ENCODE results near the gene NFATC1. TPM values are rescaled to one million over a fixed set of nuclear protein-coding genes. Genes with fewer than 3 reads are reported as not detected.

NFATC1 gene
- total RNA-seq, 1 donor from 2014 or later = 40.2 TPM

GRCh38 chr18:79516441-79516931 lies 120.8 kb downstream of the NFATC1 start:
- intact Hi-C loops (cut with micrococcal nuclease) = loop anchor here (1.0 kb wide), 1 partner anchor 8 kb away; no protein-coding TSS in a partner anchor

DNA sequence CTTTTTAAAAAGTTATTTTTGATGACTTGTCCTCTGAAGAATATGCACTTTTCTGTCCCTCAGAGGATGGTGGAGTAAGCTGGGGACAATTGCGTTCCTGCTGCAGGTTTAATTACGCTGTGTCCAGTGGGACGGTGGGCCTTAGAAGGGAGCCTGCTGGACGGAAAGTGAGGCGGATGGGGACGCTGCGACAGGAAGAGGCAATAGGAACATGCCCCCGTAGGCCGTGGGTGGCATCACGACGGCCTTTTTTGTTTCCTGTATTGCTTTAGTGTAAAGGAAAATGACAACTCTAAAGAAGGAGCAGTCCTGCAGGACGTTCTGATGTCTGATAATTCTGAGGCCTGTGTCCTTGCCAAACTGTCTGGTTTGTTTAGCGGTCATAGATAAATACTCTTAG lies 121.6 kb downstream of the NFATC1 start:
- intact Hi-C loops (cut with micrococcal nuclease) = loop anchor here (1.0 kb wide), 1 partner anchor 10 kb away; no protein-coding TSS in a partner anchor

DNA sequence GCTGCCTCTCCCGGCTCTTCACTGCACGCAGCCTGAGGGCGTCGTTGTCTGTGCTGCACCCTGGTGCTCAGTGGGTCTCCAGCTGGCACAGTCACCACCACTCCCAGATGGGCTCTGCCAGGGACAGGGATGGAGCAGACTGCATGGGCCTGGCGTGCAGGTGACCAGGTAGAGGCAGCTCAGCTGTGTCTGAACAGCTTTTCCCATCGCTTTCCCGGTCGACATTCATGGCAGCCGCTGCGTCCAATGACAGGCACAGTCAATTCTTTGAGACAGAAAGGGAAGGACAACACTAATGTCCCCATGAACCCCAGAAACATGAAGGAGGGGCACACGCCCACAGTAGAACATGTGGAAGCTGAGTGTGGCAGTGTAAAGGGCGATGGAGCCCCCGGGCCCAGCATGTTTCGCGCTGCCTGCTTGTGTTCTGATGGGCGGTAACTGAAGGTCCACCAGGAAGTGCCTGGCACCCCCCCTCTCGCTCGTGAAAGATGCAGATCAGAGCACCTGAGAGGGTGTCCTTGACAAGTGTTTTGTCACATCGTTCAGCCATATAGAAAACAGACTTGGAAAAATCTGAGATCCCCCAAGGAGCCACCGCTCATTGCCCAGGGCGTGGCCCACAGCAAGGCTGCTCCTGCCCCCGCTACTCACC lies 122.4 kb downstream of the NFATC1 start:
- intact Hi-C loops (cut with micrococcal nuclease) = no loop called here

DNA sequence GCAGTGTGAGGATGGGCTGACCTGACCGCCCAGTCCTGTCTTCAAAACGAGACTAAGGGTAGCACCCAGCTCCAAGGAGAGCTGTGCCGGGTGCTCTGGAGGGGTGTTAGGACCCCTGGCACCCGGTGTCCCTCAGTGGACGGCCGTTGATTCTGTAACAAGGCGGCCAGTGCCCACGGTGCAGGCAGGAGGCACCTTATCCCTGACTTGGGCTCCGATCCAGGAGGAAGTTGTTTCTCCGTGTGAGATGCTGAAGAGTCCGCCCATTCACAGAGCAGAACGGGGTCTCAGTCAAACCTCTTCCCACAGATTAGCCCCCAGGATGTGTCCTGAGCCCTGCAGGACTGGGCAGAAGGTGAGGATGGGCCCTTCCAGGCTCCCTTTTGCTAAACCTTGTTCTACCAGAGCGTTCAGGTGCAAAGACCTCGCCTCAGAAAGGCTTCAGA lies 123.0 kb downstream of the NFATC1 start:
- intact Hi-C loops (cut with micrococcal nuclease) = no loop called here

- intact Hi-C loops (cut with micrococcal nuclease) = loop anchor here (5.0 kb wide), 1 partner anchor 587 kb away; the partner anchor contains the start of gene ADNP2
These were observed 124.2 kb downstream of the NFATC1 start for GRCh38 chr18:79519751-79520477.

DNA sequence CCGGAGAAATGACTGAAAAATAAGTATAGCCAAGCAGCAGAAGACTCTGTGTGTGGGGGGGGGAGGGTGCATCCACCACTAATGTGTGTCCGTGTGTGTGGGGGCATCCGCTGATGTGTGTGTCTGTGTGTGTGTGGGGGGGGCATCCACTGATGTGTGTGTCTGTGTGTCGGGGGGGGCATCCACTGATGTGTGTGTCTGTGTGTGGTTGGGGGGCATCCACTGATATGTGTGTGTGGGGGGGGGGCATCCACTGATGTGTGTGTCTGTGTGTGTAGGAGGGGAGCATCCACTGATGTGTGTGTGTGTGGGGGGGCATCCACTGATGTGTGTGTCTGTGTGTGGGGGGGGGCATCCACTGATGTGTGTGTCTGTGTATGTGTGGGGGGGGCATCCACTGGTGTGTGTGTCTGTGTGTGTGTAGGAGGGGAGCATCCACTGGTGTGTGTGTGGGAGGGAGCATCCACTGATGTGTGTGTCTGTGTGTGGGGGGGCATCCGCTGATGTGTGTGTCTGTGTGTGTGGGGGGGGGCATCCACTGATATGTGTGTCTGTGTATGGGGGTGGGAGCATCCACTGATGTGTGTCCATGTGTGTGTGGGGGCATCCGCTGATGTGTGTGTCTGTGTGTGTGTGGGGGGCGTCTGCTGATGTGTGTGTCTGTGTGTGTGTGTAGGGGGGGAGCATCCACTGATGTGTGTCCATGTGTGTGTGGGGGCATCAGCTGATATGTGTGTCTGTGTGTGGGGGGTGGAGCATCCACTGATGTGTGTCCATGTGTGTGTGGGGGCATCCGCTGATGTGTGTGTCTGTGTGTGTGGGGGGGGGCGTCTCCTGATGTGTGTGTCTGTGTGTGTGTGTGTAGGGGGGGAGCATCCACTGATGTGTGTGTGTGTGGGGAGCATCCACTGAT lies 125.0 kb downstream of the NFATC1 start:
- intact Hi-C loops (cut with micrococcal nuclease) = loop anchor here (5.0 kb wide), 1 partner anchor 587 kb away; the partner anchor contains the start of gene ADNP2

DNA sequence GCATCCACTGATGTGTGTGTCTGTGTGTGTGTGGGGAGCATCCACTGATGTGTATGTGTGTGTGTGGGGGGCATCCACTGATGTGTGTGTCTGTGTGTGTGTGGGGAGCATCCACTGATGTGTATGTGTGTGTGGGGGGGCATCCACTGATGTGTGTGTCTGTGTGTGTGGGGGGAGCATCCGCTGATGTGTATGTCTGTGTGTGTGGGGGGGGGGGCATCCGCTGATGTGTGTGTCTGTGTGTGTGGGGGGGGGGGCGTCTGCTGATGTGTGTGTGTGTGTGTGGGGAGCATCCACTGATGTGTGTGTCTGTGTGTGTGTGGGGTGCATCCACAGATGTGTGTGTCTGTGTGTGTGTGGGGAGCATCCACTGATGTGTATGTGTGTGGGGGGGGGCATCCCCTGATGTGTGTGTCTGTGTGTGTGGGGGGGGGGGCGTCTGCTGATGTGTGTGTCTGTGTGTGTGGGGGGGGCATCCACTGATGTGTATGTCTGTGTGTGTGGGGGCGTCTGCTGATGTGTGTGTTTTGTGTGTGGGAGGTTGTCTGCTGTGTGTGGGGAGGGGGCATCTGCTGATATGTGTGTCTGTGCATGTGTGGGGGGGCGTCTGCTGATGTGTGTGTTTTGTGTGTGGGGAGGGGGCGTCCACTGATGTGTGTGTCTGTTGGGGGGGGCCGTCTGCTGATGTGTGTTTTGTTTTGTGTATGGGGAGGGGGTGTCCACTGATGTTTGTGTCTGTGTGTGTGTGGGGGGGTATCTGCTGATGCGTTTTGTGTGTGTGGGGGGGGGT lies 125.9 kb downstream of the NFATC1 start:
- intact Hi-C loops (cut with micrococcal nuclease) = loop anchor here (2.0 to 5.0 kb wide), 3 partner anchors 127 to 586 kb away; partner anchors contain the start of genes ADNP2, ATP9B and NFATC1

- intact Hi-C loops (cut with micrococcal nuclease) = loop anchor here (1.0 to 5.0 kb wide), 6 partner anchors 116 to 585 kb away; partner anchors contain the start of genes ADNP2, ATP9B, CTDP1 and NFATC1
These were observed 126.9 kb downstream of the NFATC1 start for GRCh38 chr18:79522451-79523205.

DNA sequence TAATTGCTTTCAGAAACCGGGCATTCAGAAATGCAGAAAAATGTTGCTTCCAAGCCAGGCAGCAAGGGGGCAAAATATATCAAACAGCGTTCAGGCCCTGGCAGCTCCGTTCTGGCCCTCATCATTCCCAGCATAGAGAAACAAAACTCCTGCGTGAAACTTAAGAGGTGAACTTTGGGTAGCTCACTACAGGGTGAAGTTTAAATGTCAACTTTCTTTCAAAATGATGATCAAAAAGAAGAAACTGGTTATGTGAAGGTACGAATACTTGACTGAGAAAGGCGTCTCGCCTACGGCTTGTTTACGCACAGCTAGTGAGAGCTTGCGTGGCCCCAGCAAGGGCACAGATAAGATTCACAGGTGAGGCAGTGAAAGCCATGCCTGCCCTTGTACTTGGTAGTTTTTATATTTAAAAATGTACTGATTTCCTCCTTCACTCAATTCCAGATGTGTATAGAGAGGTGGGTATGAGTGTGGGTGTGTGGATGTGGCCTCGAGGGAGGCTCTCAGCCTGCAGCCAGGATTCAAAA lies 127.5 kb downstream of the NFATC1 start:
- intact Hi-C loops (cut with micrococcal nuclease) = loop anchor here (1.0 to 5.0 kb wide), 6 partner anchors 117 to 584 kb away; partner anchors contain the start of genes ADNP2, ATP9B, CTDP1 and NFATC1

- intact Hi-C loops (cut with micrococcal nuclease) = loop anchor here (1.0 to 5.0 kb wide), 7 partner anchors 7 to 584 kb away; partner anchors contain the start of genes ADNP2, ATP9B, CTDP1 and NFATC1
These were observed 128.0 kb downstream of the NFATC1 start for GRCh38 chr18:79523736-79524180.

DNA sequence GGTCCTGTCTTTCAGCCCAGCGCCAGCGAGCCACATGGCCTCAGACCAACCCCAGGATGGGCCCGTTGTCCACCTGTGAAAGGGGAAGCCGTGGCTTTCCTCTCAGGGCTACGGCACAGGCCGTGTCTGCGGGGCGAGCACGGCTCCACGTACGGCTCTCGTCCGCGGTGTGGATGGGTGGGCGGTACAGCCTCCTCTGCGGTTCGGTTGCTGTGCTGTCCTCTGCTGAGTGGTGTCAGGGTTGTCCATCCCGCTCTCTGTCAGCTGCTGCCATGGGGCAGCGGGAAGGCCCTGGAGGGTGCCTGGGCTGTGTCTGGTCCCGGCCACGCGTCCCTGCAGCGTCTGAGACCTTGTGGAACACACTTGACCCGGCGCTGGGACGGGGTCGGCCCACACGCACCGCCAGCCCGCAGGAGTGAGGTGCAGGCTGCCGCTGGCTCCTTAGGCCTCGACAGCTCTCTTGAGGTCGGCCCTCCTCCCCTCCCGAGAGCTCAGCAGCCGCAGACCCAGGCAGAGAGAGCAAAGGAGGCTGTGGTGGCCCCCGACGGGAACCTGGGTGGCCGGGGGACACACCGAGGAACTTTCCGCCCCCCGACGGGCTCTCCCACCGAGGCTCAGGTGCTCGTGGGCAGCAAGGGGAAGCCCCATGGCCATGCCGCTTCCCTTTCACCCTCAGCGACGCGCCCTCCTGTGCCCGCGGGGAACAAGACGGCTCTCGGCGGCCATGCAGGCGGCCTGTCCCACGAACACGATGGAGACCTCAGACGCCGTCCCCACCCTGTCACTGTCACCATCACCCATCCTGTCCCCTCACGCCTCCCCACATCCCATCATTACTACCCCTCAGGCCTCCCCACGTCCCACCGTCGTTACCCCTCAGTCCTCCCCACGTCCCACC lies 128.7 kb downstream of the NFATC1 start:
- intact Hi-C loops (cut with micrococcal nuclease) = loop anchor here (1.0 to 5.0 kb wide), 2 partner anchors 8 to 583 kb away; partner anchors contain the start of gene ADNP2

- intact Hi-C loops (cut with micrococcal nuclease) = no loop called here
These were observed 130.1 kb downstream of the NFATC1 start for GRCh38 chr18:79525556-79526467.

GRCh38 chr18:79526468-79527460 lies 131.0 kb downstream of the NFATC1 start:
- intact Hi-C loops (cut with micrococcal nuclease) = no loop called here

- intact Hi-C loops (cut with micrococcal nuclease) = loop anchor here (1.0 kb wide), 2 partner anchors 117 to 148 kb away; no protein-coding TSS in a partner anchor
These were observed 132.1 kb downstream of the NFATC1 start for GRCh38 chr18:79527656-79528315.

GRCh38 chr18:79528316-79528695 lies 132.6 kb downstream of the NFATC1 start:
- intact Hi-C loops (cut with micrococcal nuclease) = loop anchor here (1.0 kb wide), 2 partner anchors 116 to 149 kb away; no protein-coding TSS in a partner anchor
